ENCODE data around the gene SLA2.

Gene SLA2

DNA sequence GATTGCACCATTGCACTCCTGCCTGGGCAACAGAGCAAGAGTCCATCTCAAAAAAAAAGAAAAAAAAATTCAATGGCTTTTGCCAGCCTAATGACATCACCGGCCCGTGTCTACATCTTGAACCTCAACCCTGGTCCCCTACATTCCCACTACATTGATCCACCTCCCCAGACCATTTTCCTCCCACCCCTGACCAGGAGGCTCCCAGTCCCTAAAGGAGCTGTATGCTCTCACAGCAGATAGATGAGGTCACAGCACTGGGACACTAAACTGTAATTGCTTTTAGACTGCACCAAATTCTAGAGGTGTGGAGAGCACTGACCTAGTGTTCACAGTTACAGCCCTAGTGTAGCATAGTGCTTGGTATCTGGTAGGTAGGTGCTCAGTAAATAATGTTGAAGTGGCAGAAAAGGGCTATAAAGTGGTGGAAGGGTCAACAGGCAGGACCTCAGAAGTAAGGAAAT, 61.9 kb downstream of the SLA2 start:
- DNase-seq (ENCODE audit: insufficient read length, low spot score) (no peak), FAIRE-seq (no peak)
- no peak for TF ChIP-seq POLR2A (IDR thresholded peaks at IDR 0.05; ENCODE audit: low read depth, low read length)

DNA sequence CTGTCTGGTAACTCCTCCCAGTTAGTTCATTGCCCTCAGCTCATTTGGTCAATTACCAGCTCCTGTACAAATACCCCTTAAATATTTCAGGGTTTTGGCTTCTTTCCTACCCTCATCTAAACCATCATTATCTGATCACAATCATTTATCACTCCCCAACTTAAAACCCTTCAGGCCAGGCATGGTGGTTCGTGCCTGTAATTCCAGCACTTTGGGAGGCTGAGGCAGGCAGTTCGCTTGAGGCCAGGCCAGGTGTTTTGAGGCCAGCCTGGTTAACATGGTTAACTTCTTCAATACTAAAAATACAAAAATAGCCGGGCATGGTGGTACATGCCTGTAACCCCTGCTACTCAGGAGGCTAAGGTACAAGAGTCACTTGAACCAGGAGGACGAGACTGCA, 63.2 kb downstream of the SLA2 start:
- TF ChIP-seq POLR2A (IDR thresholded peaks at IDR 0.05; ENCODE audit: low read depth, low read length) = no peak
- FAIRE-seq = no peak
- no peak for DNase-seq (ENCODE audit: insufficient read length, low spot score)

DNA sequence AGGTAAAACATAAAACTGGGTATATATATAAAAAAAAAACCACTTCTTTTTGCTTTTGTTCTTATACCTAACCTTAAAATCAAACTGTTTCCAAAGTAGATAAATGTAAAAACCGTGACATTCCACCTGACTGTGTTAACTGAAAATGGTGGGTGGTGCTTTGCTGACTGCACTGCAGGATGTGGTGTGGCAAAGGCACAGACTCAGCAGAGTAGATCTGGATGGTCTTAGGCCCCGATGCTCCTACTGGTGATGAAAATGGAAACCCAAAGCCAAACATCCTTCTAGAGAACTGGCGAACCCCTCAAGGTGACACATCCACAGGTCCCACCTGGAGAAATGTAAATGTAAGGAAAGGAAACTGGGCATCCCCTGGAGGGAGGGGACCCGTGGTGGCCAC, 63.7 kb downstream of the SLA2 start:
- no peak for TF ChIP-seq POLR2A (IDR thresholded peaks at IDR 0.05; ENCODE audit: low read depth, low read length)
- DNase-seq (ENCODE audit: insufficient read length, low spot score) = no peak
- no peak for FAIRE-seq

DNA sequence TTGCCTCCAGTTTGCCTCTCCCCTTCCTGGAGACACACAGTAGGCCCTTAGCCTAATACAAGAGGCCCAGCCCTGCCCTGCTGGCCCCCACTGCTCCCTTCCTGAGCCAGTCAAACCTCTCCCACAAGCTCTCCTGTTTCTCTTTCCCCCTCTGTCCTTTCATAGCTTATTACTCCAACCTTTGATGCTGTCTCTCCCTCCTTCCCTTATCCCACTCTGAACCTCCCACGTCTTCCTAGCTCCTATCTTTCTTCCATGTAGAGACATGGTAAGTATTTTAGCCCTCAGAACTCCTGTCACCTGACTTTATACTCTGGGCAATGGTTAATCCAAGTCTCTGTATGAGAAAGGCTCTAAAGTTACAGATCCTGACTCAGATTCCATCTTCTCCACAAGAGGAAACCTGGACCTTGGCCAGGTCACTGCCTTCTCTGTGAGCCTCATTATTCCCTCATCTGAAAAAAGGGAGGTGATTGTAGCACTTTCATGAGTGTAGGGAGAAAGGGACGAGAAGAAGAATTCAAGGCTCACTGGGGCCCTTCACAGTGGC, 65.9 kb downstream of the SLA2 start:
- FAIRE-seq (no peak), DNase-seq (ENCODE audit: insufficient read length, low spot score) (no peak)
- no peak for TF ChIP-seq POLR2A (IDR thresholded peaks at IDR 0.05; ENCODE audit: low read depth, low read length)

DNA sequence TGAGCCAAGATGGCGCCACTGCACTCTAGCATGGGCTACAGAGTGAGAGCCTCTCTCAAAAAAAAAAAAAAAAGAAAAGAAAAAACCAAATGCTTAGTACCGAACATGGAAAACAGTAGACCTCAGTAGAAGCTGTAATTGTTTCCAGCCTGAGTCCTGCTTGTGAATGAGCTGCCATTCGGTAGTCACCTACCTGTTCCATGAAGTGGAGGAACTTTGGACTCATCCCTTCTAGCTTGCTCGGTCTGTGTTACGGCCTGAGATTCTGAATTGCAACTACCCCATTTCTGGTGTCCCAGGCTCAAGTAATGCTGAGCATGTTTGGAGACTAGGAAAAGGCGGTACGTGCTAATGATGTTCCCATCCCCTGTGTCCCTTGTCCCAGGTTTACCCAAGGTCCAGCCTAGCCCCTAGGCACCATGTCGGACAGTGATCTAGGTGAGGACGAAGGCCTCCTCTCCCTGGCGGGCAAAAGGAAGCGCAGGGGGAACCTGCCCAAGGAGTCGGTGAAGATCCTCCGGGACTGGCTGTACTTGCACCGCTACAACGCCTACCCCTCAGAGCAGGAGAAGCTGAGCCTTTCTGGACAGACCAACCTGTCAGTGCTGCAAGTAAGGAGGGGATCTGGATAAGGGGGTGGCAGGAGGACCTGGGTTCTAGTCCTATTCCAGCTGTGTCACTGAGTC, 67.5 kb downstream of the SLA2 start:
- DNase-seq (ENCODE audit: insufficient read length, low spot score) = no peak
- no peak for FAIRE-seq
- TF ChIP-seq POLR2A (IDR thresholded peaks at IDR 0.05; ENCODE audit: low read depth, low read length) = no peak

DNA sequence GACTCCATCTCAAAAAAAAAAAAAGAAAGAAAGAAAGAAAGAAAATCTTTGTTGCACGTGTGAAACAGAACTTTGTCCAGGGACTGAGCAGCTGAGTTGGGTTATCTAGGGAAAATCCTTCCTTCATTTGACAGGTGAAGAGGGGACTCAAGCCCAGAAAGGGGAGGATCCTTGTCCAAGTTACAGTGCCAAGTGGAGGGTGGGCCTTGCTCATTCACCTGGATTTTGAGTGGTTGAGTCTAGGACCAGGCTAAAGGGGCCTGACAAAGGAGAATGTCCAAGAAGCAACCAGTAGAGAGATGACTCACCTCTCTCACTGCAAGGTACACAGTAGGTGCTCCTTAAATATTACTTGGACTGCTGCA, 69.9 kb downstream of the SLA2 start:
- FAIRE-seq (no peak), DNase-seq (ENCODE audit: insufficient read length, low spot score) (no peak)
- no peak for TF ChIP-seq POLR2A (IDR thresholded peaks at IDR 0.05; ENCODE audit: low read depth, low read length)

DNA sequence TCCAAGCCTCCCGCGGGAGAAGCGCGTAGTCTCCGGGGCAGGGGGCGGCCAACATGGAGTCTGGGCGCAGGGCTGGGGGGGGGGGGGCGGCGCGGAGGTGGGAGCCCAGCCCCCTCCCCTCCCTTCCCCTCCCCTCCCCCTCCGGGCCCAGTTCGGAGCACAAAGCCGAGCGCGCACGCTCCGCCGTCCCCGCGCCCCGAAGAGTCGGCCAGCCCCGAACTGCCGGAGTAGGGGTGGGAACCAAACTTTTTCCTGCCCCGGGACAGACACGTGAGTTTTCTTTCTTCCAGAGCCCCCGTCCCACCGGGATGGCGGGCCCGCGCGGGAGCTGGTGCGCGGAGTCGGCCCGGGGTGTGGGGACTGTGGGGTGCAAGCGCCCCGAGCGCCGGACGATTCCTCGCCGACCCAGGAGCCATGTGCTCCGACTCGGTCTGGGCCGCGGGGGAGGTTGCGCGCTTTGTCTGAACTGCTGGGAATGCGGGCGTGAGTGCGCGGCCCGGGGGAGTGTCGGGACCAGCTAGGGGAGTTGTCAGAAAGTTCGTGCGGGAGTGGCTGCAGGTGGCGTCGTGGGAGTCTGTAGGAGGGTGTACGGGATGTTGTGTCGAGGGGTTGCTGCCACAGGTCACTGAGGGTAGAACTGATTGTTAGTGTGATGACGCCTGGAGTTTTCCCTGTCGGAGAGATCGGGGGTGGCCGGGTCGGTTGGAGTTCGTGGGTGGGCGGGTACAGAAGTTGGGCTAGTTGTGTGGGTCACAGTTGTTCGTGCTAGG, 71.4 kb downstream of the SLA2 start:
- FAIRE-seq (no peak), DNase-seq (ENCODE audit: insufficient read length, low spot score) (no peak)
- TF ChIP-seq POLR2A (IDR thresholded peaks at IDR 0.05; ENCODE audit: low read depth, low read length) = no peak

DNA sequence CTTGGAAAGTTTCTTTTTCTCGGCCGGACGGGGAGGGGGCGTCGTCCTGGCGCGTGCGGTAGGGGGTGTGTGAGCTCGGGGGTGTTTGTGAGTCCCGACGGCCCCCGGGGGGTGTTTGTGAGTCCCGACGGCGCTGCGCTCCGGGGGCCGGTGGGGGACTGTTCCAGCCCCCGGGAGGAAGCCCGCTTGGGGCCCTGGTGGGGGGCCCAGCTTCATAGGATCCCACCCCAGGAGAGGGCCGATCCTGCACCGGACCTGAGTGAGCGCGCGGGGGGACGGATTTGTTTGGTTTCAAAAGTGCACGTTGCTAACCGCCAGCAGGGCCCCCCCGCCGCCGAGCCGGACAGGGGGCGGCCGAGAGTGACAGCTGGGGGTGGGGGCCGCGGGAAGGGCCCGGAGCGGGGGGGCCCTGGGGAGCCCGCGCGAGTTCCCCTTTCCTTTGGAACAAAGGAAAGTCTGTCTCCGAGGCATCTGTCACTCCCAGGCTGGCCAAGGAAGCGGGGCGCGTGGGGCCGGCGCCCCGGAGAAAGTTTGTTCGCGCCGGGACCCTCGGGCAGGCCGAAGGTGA, 72.1 kb downstream of the SLA2 start:
- no peak for DNase-seq (ENCODE audit: insufficient read length, low spot score)
- TF ChIP-seq POLR2A (IDR thresholded peaks at IDR 0.05; ENCODE audit: low read depth, low read length) = no peak

DNA sequence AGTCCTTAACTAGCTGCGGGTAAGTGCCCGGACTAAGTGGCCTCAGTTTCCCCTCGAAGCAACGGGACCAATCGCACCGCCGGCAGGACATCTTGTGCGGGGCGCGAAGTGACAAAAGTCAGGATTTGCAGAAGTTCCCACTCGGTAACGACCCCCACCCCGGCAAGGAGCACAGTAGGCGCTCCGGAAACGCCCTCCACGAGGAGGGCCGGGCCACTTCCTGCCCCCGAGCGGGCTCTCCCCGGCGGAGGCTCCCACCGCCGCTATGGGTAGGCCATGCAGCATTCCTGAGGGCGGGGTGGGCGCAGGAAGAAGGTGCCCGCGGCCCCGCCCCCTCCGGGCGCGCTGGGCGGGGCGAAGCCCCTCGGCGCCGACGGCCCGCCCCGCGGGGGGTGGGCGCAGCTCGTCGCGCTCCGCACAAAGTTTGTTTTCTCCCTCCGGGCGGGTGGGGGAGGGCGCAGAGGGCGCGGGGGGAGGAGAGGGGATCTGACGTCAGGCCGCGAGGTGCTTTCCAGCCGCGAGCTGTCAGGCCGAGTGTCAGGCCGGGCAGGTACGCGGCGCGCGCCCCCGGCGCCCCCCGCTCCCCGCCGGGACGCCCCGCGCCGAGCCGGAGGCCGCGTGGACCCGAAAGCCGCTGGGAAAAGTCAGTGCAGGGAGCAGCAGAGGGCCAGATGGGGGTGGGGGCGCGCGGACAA, 72.7 kb downstream of the SLA2 start, which contains the start of gene TGIF2:
TGIF2 (plus strand) TSS at position 495 of the 695 bp plus-strand sequence. CDS start 5,178 bp downstream, outside the sequence.
- no peak for FAIRE-seq
- peak; percentile 78 for DNase-seq (ENCODE audit: insufficient read length, low spot score)

More for the DNA sequence above, 72.1 kb downstream of the SLA2 start:
- no peak for FAIRE-seq

DNA sequence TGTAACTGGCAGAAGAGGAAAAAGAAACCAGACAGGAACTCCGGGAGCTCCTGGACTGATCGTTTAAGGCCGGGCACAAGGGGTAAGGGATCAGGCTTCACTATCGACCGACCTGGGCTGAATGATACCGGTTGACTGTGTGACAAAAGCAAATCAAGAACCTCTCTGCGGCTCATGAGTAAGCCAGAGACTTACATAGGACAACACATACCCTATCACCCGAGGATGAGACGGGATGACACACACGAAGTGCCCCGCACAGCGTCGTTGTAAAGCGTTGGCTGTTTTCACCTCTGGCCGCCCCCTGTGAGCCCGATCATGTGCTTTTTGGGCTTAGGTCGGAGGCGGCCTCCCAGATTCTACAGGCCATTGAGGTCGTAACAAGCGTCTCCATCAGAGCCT, 73.3 kb downstream of the SLA2 start:
- no peak for FAIRE-seq
- no peak for TF ChIP-seq POLR2A (IDR thresholded peaks at IDR 0.05; ENCODE audit: low read depth, low read length)
- DNase-seq (ENCODE audit: insufficient read length, low spot score) = no peak

More for the DNA sequence above, 72.7 kb downstream of the SLA2 start, which contains the start of gene TGIF2:
- TF ChIP-seq POLR2A (IDR thresholded peaks at IDR 0.05; ENCODE audit: low read depth, low read length) = peak; percentile 34

DNA sequence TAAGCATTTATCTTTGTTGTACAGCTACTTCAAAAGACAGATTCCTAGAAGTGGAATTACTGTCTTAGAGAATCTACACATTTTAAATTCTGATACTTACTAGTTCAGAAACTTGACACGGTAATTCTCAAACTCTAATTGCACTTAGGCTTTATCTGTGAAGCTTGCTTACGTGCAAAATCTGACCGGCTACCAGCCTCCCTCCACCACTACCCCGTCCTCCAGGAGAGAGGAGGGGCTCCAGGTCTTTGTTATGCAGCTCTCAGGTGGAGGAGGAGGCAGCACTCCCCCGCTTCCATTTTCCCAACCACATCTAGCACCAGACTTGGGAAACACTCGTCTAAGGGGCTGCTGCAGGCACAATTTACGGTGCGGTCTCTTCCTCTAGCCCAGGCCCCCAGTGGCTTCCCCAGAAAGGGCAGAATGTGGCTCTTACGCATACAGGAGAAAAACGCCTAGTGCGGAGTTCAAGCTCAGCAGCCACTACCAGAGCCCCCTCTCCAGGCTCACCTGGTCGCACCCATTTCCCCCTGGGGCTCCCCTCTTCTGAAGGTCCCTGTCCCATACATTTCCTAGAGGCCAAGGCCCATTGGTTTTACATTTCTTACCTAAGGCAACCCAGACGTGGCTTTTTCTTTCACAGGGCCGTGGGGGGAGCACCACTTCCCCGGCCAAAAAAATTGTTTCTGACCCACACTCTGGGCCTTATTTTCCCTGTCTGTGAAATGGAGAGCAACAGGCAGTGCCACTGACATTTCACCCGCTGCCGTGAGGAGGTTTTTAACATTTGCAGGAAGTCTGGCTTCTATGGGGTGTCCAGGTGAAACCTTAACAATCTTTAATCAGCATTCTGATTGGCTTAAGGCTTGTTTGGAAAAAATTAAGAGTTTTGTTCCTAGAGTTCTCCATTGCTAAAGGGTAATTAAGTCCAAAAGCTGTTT, 74.2 kb downstream of the SLA2 start:
- no peak for TF ChIP-seq POLR2A (IDR thresholded peaks at IDR 0.05; ENCODE audit: low read depth, low read length)
- no peak for DNase-seq (ENCODE audit: insufficient read length, low spot score)
- FAIRE-seq = no peak

DNA sequence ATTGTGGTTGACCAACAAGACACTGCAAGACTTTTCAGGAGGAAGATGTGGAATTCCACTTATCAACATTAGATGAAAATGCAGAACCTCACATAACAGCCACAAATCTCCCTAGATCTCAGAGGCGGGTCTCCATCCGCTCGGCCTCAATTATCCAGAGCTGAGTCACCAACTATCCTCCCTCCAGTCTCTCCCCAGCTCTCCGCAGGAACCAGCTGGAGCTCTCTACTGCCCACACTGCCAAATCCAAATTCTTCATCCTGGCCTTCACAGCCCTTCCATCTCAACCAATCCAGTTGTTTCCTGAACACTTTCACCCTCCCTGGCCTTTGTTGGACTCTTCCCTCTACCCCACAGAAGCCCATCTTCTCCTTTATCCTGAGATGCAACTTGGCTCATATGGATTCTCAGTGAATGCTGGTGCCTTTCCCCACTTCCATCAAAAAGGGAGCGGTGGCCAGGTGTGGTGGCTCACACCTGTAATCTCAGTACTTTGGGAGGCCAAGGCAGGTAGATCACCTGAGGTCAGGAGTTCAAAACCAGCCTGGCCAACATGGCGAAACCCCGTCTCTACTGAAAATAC, 76.1 kb downstream of the SLA2 start:
- FAIRE-seq = peak; percentile 45
- DNase-seq (ENCODE audit: insufficient read length, low spot score) = peak; percentile 82
- no peak for TF ChIP-seq POLR2A (IDR thresholded peaks at IDR 0.05; ENCODE audit: low read depth, low read length)
